Chondrocyte (in vitro differentiated cells): ENCODE results near the gene ADARB2. TPM values are rescaled to one million over a fixed set of nuclear protein-coding genes. Genes with fewer than 3 reads are reported as not detected.

Source experiments
- DNase-seq: peaks from one replicate; pipeline ENCODE4 v3.0.0; 2021; ENCODE audit warnings: mixed read lengths, low spot score
- H3K27ac Mint-ChIP-seq: one replicate; pipeline ENCODE4 v1.8.0; 2021; ENCODE audit warnings: mild to moderate bottlenecking, moderate library complexity, mixed read lengths; ENCODE audit not compliant: unreplicated experiment
- H3K27me3 Mint-ChIP-seq: 2 replicates; pipeline ENCODE4 v1.8.0; 2021; ENCODE audit warnings: low read depth, mixed read lengths
- H3K36me3 Mint-ChIP-seq: 2 replicates; pipeline ENCODE4 v1.8.0; 2021; ENCODE audit warnings: low read depth, mixed read lengths
- H3K4me1 Mint-ChIP-seq: 2 replicates; pipeline ENCODE4 v1.8.0; 2021; ENCODE audit warnings: low read depth, mild to moderate bottlenecking, mixed read lengths
- H3K4me3 Mint-ChIP-seq: one replicate; pipeline ENCODE4 v1.8.0; 2021; ENCODE audit warnings: mild to moderate bottlenecking, moderate library complexity, mixed read lengths; ENCODE audit not compliant: unreplicated experiment
- H3K9me3 Mint-ChIP-seq: 2 replicates; pipeline ENCODE4 v1.8.0; 2021; ENCODE audit warnings: low read depth, mixed read lengths
- CTCF ChIP-seq: fragments of 200-600 bp; sonication (generic); IDR thresholded peaks from 2 replicates; pipeline ENCODE4 v1.5.0; 2021; ENCODE audit warnings: antibody characterized with exemption, mild to moderate bottlenecking, moderate library complexity
- total RNA-seq: library from RNA; stranded (reverse); gene quantifications from 3 replicates; pipeline ENCODE4 v1.2.1, GENCODE V29; 2021

Gene ADARB2
- total RNA-seq, 1 donor from 2014 or later = 3.3 TPM

- no peak for DNase-seq
- Mint-ChIP-seq H3K4me3 (no peak overlapping the region), H3K4me1 (no peaks in the 10 kb centered on the region), H3K36me3 (no peaks in the 10 kb centered on the region), H3K9me3 (no peaks in the 10 kb centered on the region), H3K27me3 (peaks cover 25% of the 10 kb centered on the region), H3K27ac (no peak overlapping the region)
- no peak for TF ChIP-seq CTCF
These were observed 180.2 kb downstream of the ADARB2 start for GRCh38 chr10:1557081-1557480.

DNA sequence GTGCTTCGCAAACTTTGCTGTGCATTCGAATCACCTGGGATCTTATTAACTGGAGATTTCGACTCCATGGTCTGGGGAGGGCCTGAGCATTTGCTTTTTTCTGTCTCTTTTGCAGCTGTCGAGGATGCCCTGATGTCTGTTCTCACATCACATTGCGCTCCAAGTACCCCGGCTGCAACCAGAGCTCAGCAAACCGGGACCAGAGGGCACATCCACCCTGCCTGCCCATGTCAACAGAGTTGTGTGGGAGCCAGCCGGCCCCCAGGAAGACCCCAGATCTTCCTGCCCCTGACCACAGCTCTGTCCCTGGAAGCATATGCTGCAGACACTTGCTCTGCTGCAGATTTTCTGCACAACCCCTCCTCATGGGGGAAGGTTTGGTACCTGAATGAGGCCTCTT, 180.8 kb downstream of the ADARB2 start:
- no peak overlapping the region for H3K4me3 Mint-ChIP-seq
- no peak overlapping the region for H3K27ac Mint-ChIP-seq
- H3K36me3 Mint-ChIP-seq = no peaks in the 10 kb centered on the region
- no peaks in the 10 kb centered on the region for H3K4me1 Mint-ChIP-seq
- TF ChIP-seq CTCF = no peak
- H3K27me3 Mint-ChIP-seq = peaks cover 24% of the 10 kb centered on the region
- no peaks in the 10 kb centered on the region for H3K9me3 Mint-ChIP-seq
- DNase-seq = no peak

DNA sequence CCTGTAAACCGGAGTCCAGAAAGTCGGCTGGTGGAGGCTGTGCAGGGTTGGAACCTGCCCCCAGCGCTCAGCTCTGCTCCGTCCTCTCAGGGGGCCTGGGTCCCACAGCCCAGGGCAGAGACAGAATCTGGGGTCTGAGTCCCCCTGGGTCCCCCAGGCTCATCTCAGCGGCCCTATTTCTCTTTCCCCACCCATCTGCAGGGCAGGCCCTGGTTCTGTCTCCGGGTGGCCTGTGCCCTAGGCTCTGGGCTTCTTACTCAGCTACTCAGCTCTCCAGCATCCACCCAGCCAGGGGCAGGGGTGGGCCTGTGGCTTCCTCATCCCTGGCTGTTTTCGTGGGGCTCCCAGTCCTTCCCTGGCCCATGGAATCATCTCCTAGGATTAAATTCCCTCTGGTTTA, 183.4 kb downstream of the ADARB2 start:
- no peaks in the 10 kb centered on the region for H3K4me1 Mint-ChIP-seq
- DNase-seq = no peak

DNA sequence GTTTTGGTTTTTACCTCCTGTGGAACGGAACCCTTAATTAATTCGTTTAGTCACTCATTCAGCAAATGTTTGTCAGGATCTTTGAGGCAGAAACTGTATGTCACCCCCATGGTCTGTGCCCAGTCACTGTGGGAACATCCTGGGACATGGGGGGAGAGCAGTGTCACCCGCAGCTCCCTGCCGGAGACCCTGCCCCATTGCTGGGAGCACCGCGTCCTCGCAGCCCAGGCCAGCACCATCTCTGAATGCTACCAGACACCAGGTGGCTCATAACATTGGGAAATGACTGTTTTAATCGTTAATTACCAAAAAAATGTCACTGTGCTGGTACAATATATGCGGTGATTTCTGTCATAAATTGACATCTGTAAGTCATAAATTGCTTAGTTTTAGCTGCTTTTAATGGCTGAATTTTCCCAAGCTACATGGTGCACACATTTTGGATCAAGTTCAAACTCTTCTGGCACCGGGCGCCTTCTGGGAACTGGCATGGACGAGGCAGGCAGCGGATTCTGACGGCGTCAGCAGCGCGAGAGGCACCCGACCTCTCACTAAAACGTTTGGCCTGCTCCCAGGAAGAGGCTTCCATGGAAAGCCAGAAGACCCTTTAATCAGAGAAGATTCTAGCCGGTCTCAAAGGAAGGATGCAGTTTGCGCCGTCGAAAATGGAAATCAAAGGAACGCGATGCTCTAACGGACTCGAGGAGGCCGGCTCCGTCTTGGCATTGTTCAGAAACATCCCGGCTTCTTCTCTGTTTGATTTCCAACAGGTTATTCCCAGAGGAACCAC, 184.2 kb downstream of the ADARB2 start:
- no peak overlapping the region for H3K4me3 Mint-ChIP-seq

More for the DNA sequence above, 183.4 kb downstream of the ADARB2 start:
- no peak overlapping the region for H3K4me3 Mint-ChIP-seq
- TF ChIP-seq CTCF = no peak
- no peak overlapping the region for H3K27ac Mint-ChIP-seq
- H3K9me3 Mint-ChIP-seq = no peaks in the 10 kb centered on the region
- H3K27me3 Mint-ChIP-seq = peaks cover 8% of the 10 kb centered on the region
- H3K36me3 Mint-ChIP-seq = no peaks in the 10 kb centered on the region

GRCh38 chr10:1552406-1552805, 184.9 kb downstream of the ADARB2 start:
- Mint-ChIP-seq H3K27ac (no peak overlapping the region), H3K36me3 (no peaks in the 10 kb centered on the region), H3K9me3 (no peaks in the 10 kb centered on the region), H3K4me1 (no peaks in the 10 kb centered on the region), H3K27me3 (peaks cover 7% of the 10 kb centered on the region), H3K4me3 (no peak overlapping the region)
- no peak for TF ChIP-seq CTCF
- no peak for DNase-seq

More for the DNA sequence above, 184.2 kb downstream of the ADARB2 start:
- H3K27me3 Mint-ChIP-seq = peaks cover 7% of the 10 kb centered on the region
- TF ChIP-seq CTCF = no peak
- H3K9me3 Mint-ChIP-seq = no peaks in the 10 kb centered on the region
- no peaks in the 10 kb centered on the region for H3K4me1 Mint-ChIP-seq
- no peak overlapping the region for H3K27ac Mint-ChIP-seq
- H3K36me3 Mint-ChIP-seq = no peaks in the 10 kb centered on the region
- DNase-seq = no peak
